ENCODE results near the gene RFTN1. TPM values are rescaled to one million over a fixed set of nuclear protein-coding genes. Genes with fewer than 3 reads are reported as not detected.

Gene RFTN1
- total and polyA plus RNA-seq, 9 of the 15 experiments (the other 6 are each of a cell fraction or from before 2014, with no cell fraction given) = 0.08 to 0.51 (median 0.11) TPM; not detected in 6

DNA sequence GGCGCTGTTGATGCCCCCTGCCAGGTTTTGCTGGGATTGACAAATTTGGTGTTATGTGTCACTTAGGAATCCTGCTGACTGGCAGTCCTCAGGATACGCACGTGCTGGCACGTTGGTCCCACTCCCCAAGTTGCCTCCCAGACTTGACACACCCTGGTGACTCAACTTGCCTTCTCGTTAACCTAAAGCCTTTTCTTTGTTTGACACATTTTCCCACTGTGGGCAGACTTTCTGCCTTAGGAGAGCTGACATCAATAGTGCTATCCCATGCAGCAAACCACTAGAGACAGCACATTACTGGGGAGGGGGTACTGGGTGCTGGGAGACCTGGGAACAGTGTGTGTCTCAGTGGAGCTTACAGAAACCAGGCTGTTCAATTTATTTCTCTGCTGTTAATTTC is 144.2 kb downstream of the RFTN1 start:
- in situ Hi-C loops (cut with MboI) (no loop called here), intact Hi-C loops (cut with micrococcal nuclease) (no loop called here)
- ATAC-seq (no peak), DNase-seq (ENCODE audit: extremely low read depth in 1 of 4, low spot score in 3 of 4) (no peak), FAIRE-seq (no peak)
- ChIA-PET POLR2A (no interaction called here), CTCF (ENCODE audit: low intra/inter-chr PET ratio) (no interaction called here)
- Histone ChIP-seq H3K4me2 (ENCODE audit: insufficient read depth, low read length) (no peak overlapping the region), H3K9ac (ENCODE audit: insufficient read depth in 1 of 2, low read depth in 2 of 2, low read length in 2 of 2) (no peak overlapping the region), H3K4me3 (no peak overlapping the region), H2AFZ (ENCODE audit: low read depth, low read length) (no peak overlapping the region), H3K9me3 (replicated peaks; ENCODE audit: control insufficient read depth, insufficient read depth, low read depth, low read length) (no peaks in the 10 kb centered on the region), H3K79me2 (ENCODE audit: control insufficient read depth, insufficient read depth, low read length) (no peaks in the 10 kb centered on the region), H4K20me1 (replicated peaks; ENCODE audit: control insufficient read depth, insufficient read depth, low read length) (no peaks in the 10 kb centered on the region), H3K36me3 (ENCODE audit: control insufficient read depth, insufficient read depth, low read length) (no peaks in the 10 kb centered on the region), H3K27ac (ENCODE audit: extremely low read depth, low read depth, low read length) (no peak overlapping the region), H3K27me3 (ENCODE audit: control insufficient read depth in 2 of 2, insufficient read depth in 2 of 2, low read length in 2 of 2) (no peaks in the 10 kb centered on the region), H3K9me1 (ENCODE audit: control insufficient read depth, insufficient read depth, low read length) (no peaks in the 10 kb centered on the region), H3K4me1 (replicated peaks in 1 of 2; ENCODE audit: control insufficient read depth in 2 of 2, insufficient read depth in 2 of 2, low read length in 2 of 2) (0 out of 5 replicates have a peak, but pooled peaks cover 0 to 2% of the 10 kb centered on the region in 2 experiments)
- TF ChIP-seq ZNF3 (CRISPR knock-in tag; IDR thresholded peaks at IDR 0.05) (no peak), NONO (IDR thresholded peaks at IDR 0.05; ENCODE audit: low read depth in 2 of 2, low read length in 1 of 2) (no peak), CEBPB (tag; IDR thresholded peaks at IDR 0.05) (no peak)
- TF ChIP-seq, protein P1, sequence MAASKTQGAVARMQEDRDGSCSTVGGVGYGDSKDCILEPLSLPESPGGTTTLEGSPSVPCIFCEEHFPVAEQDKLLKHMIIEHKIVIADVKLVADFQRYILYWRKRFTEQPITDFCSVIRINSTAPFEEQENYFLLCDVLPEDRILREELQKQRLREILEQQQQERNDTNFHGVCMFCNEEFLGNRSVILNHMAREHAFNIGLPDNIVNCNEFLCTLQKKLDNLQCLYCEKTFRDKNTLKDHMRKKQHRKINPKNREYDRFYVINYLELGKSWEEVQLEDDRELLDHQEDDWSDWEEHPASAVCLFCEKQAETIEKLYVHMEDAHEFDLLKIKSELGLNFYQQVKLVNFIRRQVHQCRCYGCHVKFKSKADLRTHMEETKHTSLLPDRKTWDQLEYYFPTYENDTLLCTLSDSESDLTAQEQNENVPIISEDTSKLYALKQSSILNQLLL (CRISPR knock-in tag; IDR thresholded peaks at IDR 0.05; ENCODE audit: borderline replicate concordance) = no peak
- no TSS peak for BruUV-seq (replicated peaks)
- WGBS (ENCODE audit: insufficient coverage, low coverage, missing lambda C conversion rate) = 45% methylated on average over 5 of the region's 5 CpGs

DNA sequence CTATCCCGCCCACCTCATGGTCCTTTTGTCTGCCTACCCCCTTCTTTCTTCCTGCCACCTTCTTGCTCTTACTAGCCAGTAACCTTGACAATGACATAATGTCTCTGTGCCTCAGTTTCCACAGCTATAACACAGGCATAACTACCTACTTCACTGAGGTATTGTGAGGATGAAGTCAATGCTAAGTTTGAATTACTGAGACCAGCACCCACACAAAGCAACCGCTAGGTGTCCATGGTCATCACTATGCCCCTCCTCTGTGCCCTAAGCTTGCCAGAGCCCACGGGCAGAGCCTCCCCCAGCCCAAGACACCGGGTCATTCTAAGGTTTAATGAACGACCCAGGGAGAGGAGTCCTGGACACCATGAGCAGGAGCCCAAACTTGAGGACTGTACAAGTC is 146.9 kb downstream of the RFTN1 start:
- intact Hi-C loops (cut with micrococcal nuclease) (no loop called here), in situ Hi-C loops (cut with MboI) (no loop called here)
- Histone ChIP-seq H3K79me2 (ENCODE audit: control insufficient read depth, insufficient read depth, low read length) (no peaks in the 10 kb centered on the region), H3K9ac (ENCODE audit: insufficient read depth in 1 of 2, low read depth in 2 of 2, low read length in 2 of 2) (no peak overlapping the region), H3K9me1 (ENCODE audit: control insufficient read depth, insufficient read depth, low read length) (no peaks in the 10 kb centered on the region), H4K20me1 (replicated peaks; ENCODE audit: control insufficient read depth, insufficient read depth, low read length) (no peaks in the 10 kb centered on the region), H3K27me3 (ENCODE audit: control insufficient read depth in 2 of 2, insufficient read depth in 2 of 2, low read length in 2 of 2) (no peaks in the 10 kb centered on the region), H2AFZ (ENCODE audit: low read depth, low read length) (no peak overlapping the region), H3K4me3 (no peak overlapping the region), H3K4me1 (replicated peaks in 1 of 2; ENCODE audit: control insufficient read depth in 2 of 2, insufficient read depth in 2 of 2, low read length in 2 of 2) (0 out of 5 replicates have a peak, but pooled peaks cover 0 to 2% of the 10 kb centered on the region in 2 experiments), H3K4me2 (ENCODE audit: insufficient read depth, low read length) (no peak overlapping the region), H3K36me3 (ENCODE audit: control insufficient read depth, insufficient read depth, low read length) (no peaks in the 10 kb centered on the region), H3K27ac (ENCODE audit: extremely low read depth, low read depth, low read length) (no peak overlapping the region), H3K9me3 (replicated peaks; ENCODE audit: control insufficient read depth, insufficient read depth, low read depth, low read length) (no peaks in the 10 kb centered on the region)
- no peak for FAIRE-seq
- CTCF ChIA-PET (ENCODE audit: low intra/inter-chr PET ratio) = no interaction called here
- BruUV-seq (replicated peaks) = no TSS peak
- WGBS (ENCODE audit: insufficient coverage, low coverage, missing lambda C conversion rate) = 43% methylated on average over 5 of the region's 5 CpGs
- POLR2A ChIA-PET = no interaction called here
- no peak for DNase-seq (ENCODE audit: extremely low read depth in 1 of 4, low spot score in 3 of 4)
- ATAC-seq = peak; percentile 53; the same call in 1 of the 3 replicates
- TF ChIP-seq ETV5 (CRISPR knock-in tag; IDR thresholded peaks at IDR 0.05; ENCODE audit: low read depth) (no peak), ZNF436 (CRISPR knock-in tag; IDR thresholded peaks at IDR 0.05) (no peak), HDAC3 (IDR thresholded peaks at IDR 0.05; ENCODE audit: borderline replicate concordance, partially characterized antibody) (no peak), SMAD1 (IDR thresholded peaks at IDR 0.05; ENCODE audit: low read depth, low read length, partially characterized antibody) (no peak), CXXC5 (CRISPR knock-in tag; IDR thresholded peaks at IDR 0.05) (no peak)
- TF ChIP-seq, protein P2, sequence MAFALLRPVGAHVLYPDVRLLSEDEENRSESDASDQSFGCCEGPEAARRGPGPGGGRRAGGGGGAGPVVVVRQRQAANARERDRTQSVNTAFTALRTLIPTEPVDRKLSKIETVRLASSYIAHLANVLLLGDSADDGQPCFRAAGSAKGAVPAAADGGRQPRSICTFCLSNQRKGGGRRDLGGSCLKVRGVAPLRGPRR (CRISPR knock-in tag; IDR thresholded peaks at IDR 0.05) = no peak
- TF ChIP-seq, protein P3, sequence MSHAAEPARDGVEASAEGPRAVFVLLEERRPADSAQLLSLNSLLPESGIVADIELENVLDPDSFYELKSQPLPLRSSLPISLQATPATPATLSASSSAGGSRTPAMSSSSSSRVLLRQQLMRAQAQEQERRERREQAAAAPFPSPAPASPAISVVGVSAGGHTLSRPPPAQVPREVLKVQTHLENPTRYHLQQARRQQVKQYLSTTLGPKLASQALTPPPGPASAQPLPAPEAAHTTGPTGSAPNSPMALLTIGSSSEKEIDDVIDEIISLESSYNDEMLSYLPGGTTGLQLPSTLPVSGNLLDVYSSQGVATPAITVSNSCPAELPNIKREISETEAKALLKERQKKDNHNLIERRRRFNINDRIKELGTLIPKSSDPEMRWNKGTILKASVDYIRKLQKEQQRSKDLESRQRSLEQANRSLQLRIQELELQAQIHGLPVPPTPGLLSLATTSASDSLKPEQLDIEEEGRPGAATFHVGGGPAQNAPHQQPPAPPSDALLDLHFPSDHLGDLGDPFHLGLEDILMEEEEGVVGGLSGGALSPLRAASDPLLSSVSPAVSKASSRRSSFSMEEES (CRISPR knock-in tag; IDR thresholded peaks at IDR 0.05) = no peak
- TF ChIP-seq, protein P4, sequence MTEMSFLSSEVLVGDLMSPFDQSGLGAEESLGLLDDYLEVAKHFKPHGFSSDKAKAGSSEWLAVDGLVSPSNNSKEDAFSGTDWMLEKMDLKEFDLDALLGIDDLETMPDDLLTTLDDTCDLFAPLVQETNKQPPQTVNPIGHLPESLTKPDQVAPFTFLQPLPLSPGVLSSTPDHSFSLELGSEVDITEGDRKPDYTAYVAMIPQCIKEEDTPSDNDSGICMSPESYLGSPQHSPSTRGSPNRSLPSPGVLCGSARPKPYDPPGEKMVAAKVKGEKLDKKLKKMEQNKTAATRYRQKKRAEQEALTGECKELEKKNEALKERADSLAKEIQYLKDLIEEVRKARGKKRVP (CRISPR knock-in tag; IDR thresholded peaks at IDR 0.05) = no peak
